NCI-H1092 (cell line): ENCODE measurements around the gene SYT1.

ENCODE experiments used
- DNase-seq: peaks from one replicate; lab custom pipeline; 2025; lab: John Stamatoyannopoulos, UW

SYT1 gene

DNA sequence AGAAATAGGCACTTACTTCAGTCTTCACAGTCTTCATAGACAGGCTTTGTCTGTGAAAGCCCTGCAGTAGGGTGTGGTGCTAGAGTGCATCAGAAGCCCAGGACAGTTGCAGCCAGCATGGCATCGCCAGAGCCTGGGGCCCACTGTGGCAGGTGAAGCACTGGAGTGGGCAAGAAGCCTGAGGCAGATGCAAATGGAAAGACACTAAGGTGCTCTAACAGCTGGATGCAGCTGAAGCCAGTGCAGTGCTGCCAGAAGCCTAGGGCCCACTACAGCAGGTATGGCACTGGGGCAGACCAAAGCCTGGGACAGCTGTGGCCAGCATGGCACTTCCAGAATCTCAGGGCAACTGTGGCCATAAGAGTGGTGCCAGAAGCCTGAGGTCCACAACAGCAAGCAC lies 358.6 kb downstream of the SYT1 start:
- no peak for DNase-seq

DNA sequence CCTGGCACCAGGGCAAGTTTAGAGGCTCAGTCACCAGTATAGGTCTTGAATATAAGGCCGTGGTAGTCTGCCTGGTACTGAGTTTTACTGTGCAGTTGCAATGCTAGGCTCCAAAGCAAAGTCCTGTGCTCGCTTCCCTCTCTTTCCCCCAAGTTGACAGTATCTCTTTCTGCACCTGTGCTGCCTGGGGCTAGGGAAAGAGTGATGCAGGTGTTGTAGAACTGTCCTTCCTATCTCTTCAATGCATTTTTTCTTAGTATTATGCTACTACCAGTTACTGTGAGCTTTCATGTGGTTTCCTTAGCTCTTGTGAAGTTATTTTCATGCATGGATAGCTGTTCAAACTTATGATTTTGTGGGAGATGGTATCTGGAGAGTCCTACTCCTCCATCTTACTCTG lies 359.2 kb downstream of the SYT1 start:
- no peak for DNase-seq

DNA sequence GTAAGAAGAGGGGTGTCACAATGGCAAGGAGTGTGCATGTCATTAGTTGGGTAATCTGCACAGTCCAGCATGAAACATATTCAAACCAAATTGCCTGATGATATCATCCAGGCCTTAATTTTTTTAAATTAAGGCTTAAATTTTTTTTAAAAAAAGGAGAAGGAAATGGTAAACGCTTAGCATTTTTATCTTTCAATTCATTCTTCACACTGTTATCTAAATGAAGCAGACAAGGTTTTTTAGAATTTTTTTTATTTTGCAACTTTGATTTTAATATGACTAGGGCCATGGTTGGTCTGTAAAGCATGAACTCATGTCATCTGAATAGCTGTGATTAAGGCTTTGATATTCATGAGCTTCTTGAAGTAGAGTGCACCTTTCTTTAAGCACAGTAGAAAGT lies 362.5 kb downstream of the SYT1 start:
- no peak for DNase-seq

DNA sequence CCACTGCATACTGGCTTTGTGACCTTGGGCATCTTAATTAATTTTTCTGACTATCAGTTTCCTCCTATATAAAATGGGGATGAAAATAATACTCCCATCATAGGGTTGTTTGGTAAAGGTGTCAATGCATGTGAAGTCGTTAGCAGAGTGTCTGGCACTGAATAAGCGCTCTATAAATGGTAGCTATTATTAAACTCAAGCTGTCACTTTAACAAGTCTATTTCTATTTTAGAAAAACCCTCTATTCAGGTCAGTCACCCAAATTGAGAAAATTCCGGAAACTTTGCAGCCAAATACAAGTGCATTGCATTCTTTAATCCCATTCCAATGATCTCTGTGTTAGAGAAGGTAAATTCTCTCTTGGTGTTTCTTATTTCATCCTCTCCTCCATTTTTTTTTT lies 363.1 kb downstream of the SYT1 start:
- DNase-seq = no peak

DNA sequence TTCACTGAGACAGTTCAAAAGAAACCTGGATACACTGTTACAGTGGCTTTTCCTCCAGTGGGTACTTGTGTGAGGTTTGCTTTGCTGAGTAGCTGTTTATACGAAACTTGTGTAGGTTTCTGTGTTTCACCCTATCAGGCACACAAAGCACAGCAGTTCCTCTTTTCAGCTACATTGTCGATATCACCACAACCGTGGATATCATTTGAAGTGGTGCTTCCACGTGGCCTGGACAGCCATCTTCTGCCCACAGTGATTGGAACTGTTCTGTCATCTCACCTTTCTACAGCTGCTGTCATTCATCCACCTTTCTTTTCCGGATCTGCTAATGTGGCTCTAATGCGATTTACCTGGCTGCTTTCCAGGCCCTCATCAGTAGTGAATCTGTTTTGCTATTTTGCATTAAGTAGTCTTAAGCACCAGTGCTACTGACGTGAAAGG lies 368.8 kb downstream of the SYT1 start:
- peak; percentile 44 for DNase-seq

DNA sequence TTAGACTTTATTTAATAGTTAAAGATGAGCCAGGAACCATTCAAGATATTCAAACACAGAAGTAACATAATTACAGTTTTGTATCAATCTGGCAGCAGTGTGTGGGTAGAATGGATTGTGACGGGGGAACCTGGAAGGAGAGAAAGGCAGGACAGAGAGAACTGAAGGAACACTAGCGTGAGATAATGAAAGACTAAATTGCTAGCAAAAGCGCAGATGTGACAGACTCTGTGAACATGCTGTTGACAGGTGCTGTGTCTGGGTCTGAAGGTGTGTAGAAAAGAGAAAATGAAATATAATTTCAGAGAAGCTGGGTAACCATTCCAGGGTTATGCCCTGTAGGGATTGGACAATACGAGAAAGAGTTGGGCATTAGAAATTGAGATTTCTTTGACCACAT lies 372.3 kb downstream of the SYT1 start:
- no peak for DNase-seq

DNA sequence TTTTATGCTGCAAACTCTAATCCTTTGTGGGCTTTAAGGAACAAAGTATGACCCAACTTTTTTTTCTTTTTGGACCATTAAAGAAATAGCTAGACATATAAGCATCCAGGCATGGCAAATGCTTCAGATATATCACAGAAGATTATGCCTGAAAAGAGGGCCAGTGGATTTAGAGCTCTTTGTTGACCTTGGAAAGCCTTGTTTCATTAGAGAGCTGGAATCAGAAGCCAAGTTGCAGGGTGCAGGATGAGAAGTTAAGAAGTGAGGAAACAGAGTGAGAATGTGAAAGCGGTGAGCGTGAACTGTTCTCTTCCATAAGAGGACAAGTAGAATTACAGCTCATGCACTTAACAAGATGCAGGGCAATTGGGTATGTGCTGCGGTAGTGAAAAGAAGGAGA lies 373.7 kb downstream of the SYT1 start:
- DNase-seq = no peak

DNA sequence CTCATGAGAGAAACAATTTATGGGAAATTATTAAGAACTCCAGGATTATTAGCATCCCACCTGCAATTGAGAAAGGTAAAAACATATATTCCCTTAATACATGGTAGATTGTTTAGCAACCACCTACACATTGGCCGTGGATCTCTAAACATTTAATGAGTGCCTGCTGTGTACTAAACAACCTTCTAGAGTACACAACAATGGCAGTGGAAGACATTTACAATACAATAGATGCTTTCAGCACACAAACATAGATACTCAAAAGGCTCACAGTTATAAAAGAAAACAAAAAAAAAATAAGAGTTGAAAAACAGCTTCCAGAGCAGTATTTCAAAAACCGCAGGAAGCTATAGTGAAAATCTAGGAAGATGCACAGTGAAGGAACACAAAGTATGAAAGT lies 382.9 kb downstream of the SYT1 start:
- DNase-seq = no peak

DNA sequence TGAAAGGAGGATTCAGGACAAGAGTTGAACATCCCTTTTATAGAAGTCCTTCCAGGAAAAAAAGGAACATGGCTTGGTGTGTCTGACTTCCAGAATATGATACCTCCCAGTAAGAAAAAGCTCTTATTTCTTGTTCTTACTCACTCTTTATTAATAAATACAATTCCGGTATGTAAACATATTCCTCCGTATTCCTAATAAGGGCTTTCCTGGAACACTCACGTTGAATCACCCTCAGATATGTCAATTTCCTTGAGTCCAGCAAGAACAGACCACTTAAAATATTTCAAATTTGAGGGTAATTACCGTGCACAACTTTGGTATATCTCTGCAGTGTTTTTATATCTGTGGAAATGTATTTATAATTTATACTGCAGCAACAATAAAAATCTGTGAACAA lies 385.6 kb downstream of the SYT1 start:
- no peak for DNase-seq

DNA sequence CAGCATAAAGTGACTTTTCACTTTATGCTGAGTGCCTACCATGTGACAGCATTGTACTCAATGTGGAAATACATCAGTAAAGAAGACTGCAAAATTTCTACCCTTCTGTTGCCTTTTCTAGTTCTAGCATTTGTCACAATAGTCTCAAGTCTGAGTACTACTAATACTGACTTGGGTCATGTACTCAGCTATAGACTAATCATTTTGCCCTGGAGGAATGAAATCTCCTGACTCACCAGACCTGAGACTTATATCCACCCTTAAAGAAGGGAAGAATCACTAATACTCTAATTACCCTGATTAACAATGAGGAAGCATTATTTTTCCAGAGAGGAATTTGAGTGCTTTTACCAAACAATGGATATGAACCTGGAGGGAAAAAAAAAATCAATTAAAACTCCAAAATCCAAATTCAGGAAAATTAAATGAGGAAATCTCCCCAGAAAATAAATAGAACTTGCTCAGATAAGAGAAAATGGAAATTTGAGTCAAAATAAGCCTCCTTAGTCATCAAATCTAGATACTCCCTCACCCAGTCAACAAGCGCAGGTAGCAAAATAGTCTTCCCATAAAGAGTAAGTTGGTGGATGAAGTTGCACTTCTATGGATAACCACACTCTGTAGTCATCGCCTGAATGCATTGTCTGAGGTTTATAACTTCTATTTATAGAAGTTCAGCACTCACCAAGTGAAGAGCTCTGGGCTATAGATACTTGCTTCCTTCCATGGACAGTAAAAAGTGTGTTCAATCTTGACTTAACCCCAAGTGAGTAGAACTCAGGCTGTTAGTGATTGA lies 386.6 kb downstream of the SYT1 start:
- no peak for DNase-seq

DNA sequence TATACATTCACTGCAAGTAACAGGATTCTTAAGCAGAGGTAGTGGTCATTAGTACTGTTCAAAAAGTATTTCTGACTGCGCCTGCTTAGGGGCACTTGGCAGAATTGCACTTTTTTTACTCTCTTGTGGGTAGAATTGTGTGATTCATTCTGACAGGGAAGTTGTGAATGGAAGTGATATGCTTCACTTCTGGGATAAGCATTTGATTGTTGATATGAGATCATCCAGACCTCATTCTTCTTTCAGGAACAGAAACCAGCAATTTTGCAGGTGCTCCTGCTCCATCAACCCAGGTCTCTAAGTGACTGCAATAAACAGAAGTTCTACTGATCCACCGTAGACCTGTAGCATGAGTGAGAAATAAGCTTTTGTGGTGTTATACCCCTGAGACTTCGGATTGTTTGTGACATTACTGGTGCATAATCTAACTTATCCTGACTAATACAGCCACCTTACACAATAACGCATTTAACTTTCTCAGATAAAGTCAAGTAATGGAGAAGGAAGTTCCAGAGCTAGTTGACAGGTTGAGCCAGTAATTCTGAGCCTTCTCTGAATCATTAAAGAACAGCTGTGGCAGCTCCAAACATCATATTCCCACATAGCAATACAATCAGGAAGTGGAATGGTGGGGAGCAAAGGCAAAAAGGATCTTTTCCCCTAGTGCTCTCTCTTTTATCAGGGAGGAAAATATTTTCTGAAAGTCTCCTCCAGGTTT lies 387.9 kb downstream of the SYT1 start:
- no peak for DNase-seq

DNA sequence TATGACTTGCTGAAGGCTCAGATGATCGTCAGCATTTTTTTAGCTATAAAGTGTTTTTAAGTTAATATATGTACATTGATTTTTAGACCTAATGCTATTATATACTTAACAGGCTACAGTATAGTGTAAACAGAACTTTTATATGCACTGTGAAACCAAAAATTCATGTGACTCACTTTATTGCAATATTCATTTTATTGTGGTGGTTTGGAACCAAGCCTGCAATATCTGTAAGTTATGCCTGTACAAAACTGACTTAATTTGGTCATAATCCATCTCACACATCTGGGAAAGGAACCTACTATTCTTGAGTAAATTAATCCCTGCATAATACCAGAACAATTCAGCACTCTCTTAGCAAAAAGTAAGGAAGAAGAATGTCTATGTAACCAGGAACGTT lies 390.7 kb downstream of the SYT1 start:
- no peak for DNase-seq

DNA sequence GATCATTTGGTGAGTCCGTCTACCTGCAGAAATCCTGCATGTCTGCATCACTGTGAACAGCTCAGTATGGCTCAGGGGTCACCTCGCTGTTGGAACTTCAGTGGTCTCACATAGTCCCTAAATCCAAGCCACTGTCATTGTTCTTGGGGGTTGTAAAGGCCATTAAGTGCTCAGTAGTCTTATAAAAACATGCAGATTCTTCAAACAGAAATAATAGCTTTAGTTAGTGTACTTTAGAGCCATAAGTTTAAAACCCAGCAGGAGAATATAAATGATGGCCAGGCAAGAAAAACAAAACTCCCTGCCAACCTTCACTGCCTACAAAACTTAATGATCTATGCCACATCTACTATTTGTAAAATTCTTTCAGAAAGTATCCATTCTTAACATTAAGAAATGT lies 396.3 kb downstream of the SYT1 start:
- no peak for DNase-seq

DNA sequence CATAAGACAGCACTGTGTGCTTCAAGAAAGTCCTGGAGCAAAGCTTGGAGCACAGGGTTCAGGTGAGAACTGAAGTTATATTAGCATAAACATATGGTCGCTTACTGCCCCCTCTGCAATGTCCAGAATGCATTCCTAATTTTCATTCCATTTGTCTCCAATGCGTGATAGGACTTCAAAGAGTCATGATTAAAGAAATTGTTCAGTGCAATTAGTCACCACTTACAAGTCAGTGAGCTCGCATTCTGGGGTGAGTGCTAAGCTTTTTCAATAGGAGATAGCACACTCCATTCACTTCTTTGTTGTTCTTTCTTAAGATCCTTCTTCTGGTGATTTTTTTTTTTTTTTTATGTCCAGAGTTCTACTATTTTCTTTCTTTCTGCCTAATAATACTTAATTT lies 398.4 kb downstream of the SYT1 start:
- DNase-seq = no peak

DNA sequence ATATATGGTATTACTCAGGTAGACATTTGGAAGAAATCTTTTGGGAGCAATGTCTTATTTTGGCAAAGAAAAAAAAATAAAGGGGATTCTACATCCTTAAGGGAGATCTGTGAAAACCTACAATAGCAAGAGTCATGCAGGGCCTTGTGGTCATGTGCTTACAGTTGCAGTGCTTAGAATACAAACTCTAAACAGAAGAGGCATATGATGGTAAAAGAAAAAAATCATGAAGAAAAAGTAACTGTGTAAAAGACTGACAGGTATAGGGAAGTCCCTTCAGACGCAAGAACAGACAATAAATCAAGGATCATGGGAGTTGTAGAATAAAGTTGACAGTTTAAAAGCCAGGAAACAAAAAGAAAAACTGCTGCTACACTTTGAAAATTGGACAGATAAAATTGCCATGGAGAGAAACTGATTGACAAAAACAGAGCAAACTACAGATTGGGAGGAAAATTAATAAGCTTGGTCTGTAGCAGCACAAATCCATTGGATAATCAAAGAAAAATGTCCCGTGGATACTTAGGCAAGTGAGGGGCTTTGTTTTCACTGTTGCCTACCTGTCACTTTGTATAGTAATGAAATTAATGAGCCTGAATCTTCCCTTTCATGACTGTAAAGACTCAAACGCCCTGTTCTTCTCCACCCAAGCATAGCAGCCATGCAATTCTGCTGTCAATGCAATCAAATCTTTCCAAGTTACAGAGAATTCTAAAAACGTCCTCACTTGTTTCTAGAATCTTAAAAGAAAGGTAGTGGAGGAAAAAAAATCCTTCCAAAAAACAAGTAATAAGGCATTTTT lies 402.0 kb downstream of the SYT1 start:
- no peak for DNase-seq

DNA sequence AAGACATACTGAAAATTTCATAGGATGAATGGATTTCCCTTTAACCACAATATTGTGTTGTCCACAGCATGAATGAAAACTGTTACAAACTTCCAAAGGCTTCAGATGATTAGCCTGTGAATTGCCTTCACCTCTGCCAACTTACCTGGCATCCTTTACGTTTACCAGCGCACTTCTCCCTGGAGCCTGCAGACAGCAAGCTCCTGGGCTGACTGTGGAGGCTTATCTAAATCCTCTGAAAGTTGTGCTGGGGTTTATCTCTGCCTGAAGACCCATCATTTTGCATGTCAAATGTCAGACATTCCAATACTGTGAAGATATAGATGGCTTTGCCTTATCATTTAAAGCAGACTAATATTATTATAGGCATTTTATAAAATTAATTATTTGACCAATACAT lies 403.0 kb downstream of the SYT1 start:
- DNase-seq = no peak

DNA sequence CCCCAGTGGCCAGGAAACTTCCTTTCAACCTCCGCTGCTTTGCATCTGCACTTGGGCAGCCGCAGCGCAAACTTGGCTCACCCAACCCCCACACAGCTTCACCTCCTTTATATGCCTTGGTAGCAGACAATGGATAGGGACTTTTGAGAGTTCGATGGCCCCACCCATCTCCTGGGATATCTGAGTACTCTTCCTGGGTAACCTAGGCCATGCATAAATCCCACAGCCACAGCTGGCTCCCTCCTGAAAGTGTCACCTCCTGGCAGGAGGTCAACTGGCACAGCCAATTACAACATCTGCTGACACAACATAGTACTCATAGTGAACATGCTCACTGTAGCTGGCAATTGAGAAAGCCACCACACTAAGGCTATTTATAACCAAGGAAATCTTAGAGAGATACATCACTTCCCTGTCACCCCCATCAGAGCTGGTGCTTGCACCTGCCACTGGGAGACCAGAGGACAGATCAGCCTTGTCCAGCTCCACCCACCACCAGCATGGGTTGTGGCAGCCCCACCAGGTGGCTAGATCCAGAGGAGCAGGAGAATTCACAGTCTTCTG lies 410.0 kb downstream of the SYT1 start:
- no peak for DNase-seq

DNA sequence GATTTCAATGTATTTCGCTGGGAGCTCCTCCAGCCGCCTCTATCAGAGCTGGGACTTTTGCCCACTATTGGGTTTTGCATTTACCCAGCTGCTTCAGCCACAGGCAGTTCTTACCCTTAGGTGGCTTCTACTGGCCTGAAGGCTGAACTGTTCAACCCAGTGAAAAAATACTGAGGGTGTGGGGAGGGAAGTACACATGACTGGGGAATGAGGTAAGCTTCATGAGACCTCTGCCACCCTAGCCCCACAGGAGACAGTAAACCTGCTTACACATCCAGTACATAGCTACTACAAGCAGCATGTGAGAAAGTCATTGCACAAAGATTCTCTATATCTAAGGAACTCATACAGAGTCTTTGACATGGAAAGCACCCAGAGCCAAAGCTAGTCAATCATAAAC lies 411.1 kb downstream of the SYT1 start:
- no peak for DNase-seq

DNA sequence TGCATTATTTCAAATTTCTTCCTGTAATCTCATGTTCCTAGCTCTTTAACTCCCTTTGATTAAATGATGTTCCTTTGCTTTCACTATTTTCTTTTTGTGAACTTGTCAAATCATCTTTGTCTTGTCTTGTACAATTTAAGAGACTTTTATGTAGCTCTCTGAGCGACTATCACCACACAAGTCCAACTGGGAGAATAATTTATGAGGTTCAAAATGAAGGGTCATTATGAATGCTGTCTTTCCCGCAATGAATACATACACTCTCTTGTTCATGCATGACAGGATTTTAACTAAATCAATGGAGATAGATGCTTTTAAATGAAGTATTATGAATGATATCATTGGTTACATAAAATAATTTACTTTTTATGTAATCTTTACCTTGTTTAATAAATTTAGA lies 418.8 kb downstream of the SYT1 start:
- DNase-seq = no peak

DNA sequence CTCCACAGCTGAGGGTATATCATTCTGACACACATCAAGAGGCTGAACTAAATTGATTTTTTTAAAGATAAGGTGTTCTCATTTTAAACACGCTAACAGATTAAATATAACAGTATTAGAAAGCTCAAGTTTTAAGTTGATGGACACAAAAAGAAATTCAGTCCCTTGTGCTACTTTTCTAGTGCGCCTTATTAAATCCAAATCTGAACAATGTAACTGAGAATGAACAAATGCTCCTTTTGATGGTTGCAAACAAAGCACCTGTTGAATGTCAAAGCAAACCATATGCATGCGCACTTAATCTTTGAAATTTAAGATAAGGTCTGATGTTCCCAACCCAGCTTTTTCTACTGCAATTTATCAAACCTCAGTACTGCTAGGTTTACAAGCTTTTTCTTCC lies 424.3 kb downstream of the SYT1 start:
- DNase-seq = no peak

DNA sequence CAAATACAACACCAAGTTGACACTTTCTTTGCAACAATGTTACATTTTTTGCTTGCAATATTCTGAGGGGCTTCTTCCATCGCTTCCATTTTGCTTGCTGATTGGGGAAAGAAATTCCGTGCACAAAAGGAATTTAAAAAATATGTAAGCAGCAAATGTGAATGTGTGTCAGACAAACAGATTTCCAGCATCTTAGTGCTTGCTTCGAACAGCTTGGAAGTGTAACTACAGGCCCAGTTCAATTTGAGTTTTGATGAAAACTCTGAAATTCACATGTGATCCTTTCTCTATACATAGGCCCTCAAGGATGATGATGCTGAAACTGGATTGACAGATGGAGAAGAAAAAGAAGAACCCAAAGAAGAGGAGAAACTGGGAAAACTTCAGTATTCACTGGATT lies 427.1 kb downstream of the SYT1 start:
- DNase-seq = no peak

DNA sequence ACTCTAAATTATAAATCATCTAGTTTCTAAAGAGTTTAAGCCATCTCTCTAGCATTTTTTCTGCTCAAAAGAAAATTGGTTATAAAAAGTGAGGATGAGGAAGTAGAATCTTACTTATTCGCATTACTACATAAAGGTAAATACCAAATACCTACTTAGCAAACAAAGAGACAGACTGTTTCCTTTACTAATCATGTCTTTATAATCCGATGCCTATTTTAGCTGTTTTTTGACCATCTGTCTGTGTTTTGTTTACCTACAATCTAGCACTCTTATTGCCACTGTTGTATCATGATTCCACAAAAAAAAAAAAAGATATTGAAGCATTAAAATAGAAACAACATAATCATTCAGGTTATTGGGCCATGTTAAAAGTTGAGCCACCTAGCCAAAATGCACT lies 430.0 kb downstream of the SYT1 start:
- DNase-seq = no peak

DNA sequence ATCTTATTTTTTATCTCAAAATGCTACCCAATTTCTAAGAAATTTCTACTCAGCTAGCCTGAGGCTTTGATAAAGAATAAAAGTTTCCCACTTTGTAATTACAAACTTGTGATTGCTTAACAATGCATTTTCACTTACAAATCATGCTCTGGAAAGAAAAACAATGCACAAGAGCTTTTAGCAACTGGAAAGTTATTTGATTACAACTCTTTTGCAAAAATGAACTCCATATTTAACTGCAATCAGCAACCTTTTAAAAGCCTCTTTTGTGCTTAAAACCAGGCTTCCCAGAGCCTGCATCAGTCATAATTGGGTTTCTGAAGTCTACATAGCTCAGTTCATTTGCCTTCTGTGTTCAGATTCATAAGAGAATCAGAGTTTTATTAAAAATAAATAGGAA lies 431.0 kb downstream of the SYT1 start:
- DNase-seq = no peak
